HG03064 (cell line): ENCODE results near the gene TMEM11.
"Not testable (repeated sequence)": the region's sequence is repeated elsewhere in the genome, so short reads cannot be mapped to it uniquely, and the experiment has no call there.

ENCODE experiments used
- ATAC-seq: cut with Tn5 transposase; IDR thresholded peaks from one replicate; pipeline ENCODE4 v1.9.1; 2021; ENCODE audit warnings: low read depth; ENCODE audit not compliant: unreplicated experiment

TMEM11 gene

DNA sequence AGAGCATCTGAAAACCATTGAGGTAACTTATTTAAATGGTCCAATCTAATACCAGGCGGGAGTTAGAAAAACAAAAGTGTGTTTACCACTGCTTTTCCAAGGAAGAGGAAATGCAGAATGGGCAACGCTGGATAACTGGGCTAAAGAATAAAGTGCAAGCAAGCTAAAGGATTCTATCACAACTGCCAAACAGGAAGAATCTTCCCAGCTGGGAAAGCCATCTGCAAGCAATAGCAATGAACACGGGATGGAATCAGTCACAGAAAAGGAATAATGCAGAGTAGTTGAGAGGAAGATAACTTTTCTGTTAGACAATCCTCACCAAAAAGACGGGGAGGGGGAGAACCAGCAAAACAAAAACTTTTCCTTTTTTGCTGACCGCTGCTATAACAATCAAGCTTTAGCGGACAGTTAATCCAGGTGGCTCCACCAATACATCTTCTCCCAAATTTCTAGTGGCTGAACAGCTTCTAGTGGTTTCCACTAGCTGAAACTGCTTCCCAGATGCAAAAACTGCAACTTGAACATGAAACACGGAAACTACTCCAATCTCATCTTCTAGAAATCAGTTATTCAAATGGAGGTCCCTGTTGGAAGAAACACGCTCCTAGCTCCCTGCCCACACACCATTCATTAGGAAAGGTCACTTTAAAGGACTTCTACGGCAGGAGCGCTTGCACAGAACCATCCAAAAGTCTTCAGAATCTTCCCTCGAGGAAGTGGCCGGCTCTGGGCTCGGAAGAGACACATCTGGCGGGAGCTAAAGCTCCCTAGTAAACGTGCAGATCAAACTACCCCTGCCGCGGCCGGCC lies 929 bp downstream of the TMEM11 start:
- ATAC-seq: no peak

DNA sequence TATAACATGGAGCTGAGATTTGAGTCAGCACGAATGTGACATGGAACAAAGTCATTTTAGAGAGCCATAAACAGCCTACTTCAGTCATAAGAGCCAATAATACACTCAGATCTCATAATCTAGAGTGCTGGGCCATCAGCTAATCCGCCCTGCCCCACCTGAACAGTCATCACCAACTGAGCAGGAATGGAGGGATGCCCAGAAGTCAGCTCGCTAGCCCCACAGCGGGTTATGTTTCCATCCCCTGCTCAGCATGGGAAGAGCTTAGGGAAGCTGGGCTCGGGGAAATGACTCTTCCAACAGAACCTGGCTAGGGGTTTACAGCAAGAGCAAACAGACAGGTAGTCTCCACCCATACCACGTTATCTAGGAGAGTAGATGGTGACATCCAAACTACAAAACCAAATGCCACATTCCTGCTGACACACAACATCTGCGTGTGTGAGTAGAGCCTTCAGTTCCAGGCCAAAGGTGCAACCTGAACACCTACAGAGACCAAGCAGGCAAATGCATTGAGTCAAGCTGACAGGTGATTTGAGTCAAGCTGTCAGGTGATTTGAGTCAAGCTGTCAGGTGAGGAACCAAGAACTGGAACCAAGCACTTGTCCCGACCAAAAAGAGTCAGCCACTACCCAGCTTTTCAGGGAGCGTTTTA lies 2.0 kb downstream of the TMEM11 start:
- ATAC-seq: no peak

DNA sequence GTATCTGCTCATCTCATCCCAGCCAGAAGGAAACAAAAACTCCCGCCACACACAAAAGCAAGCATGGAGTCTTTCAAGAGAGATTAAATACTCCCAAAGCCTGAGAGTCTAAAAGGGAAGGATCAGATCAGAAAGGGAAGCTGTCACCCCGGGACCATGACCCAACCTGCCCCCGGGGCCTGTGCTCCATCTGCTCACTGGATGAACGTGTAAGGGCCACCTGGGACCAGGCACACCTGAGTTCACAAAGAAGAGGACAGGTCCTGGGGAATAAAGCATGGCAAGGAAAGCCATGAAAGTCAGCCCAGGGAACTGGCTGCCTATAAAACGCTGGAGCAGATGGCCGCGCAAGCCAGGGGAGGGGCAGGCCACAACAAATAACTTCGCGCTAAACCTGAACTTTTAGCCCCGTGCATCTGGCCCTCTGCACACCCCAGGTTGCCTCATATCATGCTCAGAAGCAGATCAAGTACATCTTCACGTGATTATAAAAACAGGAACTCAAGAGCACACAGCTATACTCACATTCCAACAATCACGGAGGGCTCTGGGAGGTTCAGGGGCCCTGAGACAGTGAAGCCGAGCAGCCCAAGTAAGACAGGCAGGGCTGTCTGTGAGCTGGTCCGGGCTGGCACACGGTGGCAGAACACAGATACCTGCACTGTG lies 3.4 kb downstream of the TMEM11 start:
- ATAC-seq: no peak

DNA sequence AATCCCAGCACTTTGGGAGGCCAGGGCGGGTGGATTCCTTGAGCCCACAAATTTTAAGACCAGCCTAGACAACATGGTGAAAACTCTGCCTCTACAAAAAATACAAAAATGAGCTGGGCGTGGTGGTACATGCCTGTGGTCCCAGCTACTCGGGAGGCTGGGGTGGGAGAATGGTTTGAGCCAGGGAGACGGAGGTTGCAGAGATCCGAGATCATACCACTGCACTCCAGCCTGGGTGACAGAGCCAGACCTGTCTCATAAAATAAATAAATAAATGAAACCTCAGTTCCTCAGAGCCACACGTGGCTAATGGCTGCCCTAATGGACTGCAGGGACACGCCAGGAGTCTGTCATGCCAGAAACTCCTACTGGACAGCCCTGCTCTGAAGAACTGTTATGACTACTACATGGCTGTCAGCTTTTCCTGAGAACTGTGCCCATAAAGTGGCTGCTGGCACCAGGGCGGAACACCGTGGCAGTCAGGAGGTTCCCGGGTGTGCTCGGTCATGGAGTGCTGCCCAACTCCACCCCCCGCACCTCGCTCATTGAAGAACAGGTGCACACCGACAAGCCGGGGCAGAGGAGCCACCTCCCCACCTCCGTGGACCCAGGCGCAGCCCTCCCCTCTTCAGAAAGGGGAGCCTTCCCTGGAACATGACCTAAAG lies 4.3 kb downstream of the TMEM11 start:
- no peak for ATAC-seq

DNA sequence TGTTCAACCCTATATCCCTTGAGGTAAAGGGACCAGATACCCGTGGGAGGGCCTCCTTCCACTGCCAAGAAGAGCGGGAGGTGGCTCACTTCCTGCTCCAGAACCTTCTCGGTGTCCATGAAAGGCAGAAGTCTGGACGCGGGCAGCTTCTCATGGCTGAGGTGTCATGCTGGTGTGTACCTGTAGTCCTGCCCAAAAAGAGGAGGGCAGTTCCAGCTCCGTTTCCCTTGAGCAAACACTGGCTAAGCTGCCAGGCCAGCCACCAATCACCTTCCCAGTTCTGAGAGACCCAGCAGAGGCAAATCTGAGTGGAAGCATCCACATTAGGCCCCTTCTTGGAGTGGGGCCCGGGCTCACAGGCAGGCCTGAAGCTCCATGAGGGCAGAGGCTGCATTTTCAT lies 5.6 kb downstream of the TMEM11 start:
- no peak for ATAC-seq

DNA sequence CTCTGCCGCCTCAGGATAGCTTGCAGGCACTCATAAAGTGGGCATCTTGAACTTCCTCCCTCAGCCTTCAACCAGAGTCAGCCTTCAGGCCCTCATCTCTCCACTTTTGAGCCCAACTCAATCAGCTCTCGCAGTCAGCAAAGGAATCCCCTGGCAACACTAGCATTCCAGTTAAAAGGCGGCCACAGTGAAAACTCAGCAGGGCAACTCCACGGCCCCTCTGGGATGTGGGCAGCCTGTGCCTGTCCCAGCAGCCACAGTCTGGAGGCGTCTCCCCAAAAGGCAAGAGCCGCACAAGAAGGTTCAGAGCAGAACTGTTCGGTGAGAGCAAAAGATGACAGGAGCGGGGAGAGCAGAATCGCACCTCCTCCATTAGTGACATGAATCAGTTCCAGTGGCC lies 9.0 kb downstream of the TMEM11 start:
- ATAC-seq: no peak

DNA sequence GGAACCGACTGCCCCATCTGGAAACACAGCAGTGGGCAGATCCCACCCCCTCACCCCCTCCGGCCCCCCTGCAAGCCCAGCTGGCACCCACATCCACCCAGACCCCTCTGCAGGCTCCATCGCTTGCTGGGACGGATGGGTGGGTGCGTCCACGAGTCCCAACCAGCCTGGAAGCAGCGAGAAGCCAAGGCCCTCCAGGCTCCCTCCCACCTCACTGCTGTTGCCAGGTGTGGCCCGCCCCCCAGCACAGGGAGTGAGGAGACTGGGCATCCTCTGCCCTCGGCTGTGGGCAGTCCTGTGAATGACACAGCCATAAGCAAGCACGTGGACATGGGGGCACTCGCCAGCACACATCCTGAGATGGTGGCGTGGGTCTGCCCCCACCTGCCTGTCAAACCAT lies 11.4 kb downstream of the TMEM11 start:
- no peak for ATAC-seq

DNA sequence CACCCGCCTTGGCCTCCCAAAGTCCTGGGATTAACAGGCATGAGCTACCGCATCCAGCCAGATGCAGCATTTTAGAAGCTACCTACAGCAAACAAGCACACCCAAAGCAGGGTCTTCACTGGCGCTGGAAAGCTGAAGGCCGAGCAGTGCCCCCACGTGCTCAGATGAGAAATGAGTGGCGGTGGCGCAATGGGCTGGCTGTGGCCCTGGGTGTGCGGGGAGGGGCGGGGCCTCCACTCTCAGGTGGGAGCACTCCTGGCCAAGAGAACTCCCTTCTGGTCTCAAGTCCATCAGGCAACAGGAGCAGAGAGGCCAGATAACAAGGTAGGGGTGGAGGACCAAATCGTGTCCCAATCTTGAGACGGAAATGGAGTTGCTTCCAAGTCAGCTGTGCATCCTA lies 12.1 kb downstream of the TMEM11 start:
- no peak for ATAC-seq

DNA sequence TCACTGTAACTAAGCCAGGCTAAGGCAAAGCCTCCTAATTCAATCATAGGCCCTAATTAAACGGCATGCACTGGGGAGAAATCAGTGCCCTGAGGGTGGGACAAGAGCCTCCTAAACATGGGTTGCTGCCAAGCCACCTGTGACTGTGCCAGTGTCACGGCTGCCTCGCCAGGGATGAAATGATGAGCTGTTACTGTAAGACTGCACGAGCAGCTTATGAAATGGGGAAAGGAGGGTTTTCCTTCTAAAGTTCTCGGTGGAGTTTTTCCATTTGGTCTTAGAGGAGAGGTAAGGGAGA lies 12.7 kb downstream of the TMEM11 start:
- ATAC-seq: no peak

DNA sequence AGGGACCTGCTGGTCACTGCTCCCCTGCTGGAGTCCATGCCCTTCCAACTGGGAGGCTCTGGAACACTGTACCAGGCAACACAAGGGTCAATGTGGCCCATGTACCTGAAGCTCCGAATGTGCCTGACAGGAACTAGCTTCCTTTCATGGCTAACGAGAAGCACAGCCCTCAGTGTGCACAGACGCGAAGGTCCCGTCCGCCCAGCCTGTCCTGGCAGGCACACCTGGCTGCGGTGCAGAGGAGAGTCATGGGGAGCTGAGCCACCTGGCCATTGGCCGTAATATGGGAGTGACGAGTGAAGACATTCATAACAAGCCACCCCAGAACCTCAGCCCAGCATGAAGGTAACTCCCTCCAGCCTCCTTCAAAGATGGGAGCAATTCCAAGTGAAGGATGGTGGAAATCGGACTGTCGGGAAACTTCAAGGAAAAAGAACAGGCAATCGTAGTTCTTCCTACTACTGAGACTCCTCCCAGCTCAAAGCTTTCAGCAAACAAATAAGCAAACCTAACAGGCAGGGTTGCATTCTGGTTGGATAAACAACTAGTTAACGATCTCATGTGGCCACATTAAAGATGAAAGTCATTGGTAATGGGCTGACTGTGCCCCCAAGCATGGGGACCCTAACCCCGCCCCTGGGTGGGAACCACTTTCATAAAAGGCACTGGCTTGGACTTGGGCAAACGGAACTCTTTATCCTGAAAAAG lies 13.2 kb downstream of the TMEM11 start:
- ATAC-seq: no peak

DNA sequence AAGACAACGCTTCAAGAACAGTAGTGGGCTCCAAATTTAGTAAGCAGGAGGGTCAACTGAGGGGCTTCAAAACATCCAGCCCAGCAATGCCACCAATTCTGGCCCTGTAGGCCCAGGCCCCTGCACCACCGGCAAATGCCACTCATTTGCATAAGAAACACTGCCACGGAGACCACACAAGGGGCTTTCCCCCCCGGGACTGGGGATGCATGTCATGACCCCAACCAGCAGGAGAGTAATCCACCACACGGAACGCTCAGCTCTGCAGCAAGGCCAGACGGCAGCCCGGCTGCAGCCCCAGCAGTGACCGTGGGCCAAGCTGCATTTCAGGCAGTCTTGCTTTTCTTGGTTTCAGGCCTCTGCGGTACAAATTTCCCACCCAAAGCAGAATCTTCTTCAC lies 14.1 kb downstream of the TMEM11 start:
- no peak for ATAC-seq

DNA sequence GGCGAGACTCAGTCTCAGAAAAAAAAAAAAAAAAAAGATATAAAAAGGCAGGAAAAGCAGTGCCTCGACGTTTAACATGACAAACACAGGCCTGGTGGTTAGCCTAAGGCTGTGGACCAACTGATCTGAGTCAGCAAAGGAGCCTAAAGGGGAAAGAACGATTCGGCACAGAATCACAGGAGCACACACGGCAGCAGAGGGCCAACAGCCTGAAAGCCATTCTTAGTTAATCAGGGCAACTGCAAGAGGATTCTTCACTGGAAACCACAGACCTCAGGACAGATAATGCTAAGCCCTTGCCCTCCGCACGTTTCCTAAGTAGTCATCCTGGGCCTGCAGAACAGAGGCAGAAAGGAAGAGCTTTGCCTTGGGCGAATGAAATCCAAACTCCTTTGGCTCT lies 14.7 kb downstream of the TMEM11 start:
- ATAC-seq: no peak

DNA sequence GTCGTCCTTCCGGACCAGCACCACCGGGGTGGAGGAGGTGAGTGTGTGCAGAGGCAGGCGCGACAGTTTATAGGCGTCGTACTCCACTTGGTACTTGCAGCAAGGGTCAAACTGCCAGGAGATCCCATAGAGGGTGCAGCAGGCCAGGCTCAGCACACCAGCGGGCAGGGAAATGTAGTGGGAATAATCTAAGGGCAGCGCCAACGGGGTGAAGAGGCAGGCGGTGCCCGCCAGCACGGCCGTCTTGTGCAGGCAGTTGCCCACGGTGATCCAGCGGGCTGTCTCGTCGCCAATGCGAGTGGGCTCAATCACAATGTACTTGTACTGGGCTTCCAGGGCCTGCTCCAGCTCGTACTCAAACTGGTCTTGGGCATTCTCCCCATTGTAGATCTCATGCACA lies 15.6 kb downstream of the TMEM11 start:
- ATAC-seq: no peak

DNA sequence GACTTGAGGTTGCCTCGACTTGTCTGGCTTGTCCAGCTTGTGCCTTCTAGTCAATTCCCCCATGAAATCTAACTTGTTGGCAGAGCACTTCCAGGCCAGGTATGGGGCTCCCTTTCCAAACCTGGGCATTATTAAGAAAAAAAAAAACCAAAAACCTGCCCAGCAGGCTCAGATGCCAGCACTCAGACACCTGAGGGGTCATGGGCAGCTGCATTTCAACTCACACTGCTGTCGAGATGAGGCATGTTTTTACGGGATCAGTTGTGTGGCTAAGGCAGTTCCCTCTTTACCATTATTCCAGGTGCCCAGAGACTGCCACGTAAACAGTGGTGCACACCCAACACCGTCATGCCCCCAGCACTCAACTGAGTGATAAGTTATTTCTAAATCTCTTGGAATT lies 17.8 kb downstream of the TMEM11 start:
- no peak for ATAC-seq

DNA sequence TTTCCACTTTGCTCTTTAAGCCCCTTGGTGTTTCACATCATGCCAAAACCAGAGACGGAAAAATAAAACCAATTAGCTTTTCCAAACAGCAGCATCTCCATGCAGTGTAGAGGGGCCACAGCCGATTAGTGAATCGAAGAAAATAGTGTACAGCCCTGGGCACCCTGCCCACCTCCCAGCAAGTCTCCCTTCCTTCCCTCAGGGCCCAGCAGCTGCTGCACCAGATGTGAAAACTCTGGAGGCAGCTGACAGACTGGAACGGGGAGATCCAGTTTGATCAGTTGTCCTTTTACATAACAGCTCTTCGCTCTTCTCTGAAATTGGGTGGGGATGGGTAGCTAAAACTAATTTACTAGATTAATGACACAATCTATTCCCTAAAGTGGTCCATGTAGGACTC lies 19.3 kb downstream of the TMEM11 start:
- ATAC-seq: no peak

DNA sequence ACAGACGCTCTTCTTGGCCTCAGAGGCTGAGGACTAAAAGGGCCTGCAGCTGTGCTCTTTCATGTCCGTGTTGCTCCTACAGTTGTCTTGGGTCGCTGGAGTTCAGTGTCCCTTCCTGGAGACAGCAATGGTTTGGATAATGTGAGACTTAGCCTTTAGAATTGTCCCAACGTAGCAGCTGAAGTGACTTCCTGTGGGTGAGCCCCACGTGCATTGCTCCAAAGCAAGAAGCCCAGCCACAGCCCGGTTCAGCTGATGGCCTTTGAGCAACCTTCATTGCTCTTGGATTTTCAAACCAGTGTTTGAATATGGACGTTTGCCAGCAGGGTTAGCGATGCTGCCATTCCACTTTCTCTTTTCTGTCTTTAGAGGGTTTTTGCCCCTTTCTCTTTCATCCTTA lies 19.7 kb downstream of the TMEM11 start:
- ATAC-seq: no peak

DNA sequence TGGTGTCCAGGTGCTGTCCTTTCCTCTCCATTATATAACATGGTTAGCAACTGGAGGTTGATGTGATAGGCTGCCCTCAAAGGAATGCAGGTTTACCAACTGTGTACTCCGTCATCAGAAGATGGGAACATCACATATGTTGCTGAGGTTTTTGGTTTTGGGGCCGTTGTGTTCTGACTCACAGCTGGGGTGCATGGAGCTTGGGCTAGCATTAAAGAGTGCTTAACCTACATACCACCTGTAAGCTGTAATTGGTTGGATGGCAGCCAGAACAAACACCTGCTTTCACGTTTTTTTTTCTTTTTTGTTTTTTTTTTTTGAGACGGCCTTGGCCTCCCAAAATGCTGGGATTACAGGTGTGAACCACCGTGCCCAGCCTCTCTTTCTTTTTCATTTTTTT lies 20.9 kb downstream of the TMEM11 start:
- no peak for ATAC-seq

DNA sequence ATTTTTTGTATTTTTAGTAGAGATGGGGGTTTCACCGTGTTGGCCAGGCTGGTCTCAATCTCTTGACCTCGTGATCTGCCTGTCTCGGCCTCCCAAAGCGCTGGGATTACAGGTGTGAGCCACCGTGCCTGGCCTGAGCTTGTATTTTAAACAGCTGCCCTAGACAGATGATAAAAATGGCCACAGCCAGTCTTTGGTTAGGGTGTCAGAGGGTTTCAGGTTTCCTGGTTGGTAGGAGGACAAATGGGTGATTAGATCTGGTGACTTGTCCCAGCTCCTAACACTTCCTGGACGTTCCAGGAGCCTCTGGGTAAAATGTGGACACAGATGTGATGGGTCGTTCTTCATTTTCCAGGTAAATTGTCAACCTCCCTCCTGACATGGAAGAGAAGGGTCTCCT lies 21.5 kb downstream of the TMEM11 start:
- not testable (repeated sequence) for ATAC-seq

DNA sequence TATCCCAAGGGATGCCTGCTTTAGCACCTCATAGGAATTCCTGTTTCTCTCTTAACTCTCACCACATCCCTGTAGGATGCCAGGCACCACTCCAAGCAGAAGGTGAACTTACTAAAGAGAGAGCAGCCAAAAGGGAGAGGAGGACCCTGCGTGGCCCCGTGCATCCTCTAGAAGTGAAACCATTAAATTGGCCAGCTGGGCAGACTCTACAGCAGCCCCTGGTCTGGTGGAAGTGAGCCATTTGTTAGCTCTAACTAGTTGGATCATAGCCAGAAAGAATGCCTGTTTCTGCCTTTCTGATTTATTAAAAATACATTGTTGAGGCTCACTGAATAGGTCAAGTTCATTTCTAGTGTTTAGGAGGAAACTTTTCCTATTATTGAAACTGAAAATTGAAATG lies 22.3 kb downstream of the TMEM11 start:
- ATAC-seq: no peak

DNA sequence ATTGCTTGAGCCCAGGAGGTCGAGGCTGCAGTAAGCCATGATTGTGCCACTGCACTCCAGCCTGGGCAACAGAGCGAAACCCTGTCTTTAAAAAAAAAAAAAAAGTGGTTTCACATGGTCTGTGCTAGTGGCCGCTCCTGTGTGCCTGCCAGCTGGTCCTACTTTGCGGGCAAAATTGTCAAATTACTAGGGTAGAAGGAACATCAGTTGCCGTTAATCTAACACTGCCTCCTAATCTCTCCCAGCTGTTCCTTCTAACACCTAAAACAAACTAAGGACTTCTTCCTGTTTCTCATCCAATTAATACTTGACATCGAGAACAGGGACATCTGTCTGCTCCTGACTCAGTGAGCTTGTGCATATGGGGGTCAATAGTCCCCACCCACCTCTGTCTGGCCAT lies 23.9 kb downstream of the TMEM11 start:
- no peak for ATAC-seq

DNA sequence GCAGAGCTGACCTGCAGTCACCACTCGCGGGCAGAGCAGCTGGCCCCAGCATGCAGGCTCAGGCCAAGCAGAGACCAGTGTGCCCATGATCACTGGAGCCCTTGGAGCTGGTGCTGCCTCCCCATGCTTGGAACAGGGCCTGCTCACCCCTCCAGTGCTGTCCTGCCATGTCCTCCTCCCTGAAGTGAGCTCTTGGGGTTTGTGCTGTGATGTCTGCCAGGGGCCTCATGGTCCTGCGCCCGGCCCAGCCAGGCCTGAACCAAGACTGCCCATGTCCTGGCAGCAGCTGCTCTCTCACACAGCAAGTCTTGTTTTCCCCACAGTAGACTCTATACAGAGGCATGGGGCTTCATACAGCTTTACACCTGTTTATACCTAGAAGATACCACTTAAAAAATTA lies 24.6 kb downstream of the TMEM11 start:
- ATAC-seq: no peak
